Kidney tubule cell (primary cell): Measurements from ENCODE around the gene MDN1.

Experiments
- DNase-seq: peaks from one replicate; pipeline ENCODE4 v3.0.0-alpha.2; 2018; ENCODE audit warnings: low spot score

Gene MDN1

DNA sequence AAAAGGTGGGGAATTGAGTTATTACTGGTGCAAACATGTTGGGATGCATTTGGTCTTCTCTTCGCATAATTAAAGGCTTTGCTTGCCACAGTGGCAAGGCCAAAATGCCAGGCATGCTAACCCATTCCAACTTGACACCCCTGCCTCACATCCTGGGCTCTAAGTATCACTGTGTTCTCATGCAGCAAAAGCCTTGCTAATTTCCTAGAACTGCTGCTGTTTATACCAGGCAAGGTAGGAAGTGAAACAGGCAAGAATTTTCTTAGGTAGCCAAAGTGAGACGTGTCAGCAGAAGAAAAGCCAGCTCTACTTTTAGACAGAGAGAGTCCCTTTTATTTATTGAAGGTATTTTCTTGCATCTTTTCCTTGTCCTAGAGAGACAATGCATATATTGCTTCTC lies 222.2 kb downstream of the MDN1 start:
- no peak for DNase-seq

DNA sequence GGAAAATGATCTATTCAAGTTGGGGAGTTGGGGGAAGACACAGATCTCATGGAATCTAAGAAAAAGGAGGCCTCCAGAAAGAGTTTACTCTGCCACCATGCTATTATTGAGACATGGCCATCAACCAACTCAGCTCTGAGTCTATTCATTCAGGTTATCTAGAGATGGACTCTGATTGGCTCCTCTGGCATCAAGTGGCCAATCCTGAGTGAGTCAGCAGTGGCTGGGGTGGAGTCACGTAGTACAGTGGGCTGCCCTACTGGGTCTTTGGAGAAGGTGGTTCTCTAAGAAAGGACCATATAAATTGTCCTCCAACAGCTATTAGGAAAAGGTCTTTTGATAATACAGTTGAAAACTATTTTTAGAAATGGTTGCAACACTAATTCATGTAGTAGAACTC lies 223.1 kb downstream of the MDN1 start:
- DNase-seq, result no peak

DNA sequence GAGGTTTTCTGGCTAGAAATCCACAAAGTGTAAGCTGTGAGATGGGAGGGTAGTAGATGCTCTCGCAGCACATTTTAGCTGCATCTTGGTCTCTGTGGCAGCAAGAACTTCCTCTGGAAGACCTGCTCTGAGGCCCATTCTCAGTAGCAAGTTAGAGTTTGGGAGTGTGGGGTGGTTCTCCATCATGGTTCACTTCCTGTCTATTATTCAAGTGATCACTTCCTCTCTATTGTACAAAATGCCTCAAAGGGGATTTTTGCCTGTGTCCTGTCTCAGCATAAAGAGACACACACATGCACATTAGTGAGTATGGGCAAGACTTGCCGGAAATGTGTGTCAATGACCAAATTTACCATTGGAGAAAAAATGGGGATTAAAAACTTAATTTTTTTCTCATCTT lies 223.5 kb downstream of the MDN1 start:
- no peak for DNase-seq
